GM12874 (cell line): Measurements from ENCODE around the gene SCUBE1.
A peak's percentile ranks its signal among the peaks of the same experiment; 100 is the strongest.

Source experiments
- TF ChIP-seq, protein P1 (sequence below): IDR thresholded peaks from 2 replicates; pipeline ENCODE4 v1.5.1; 2011; ENCODE audit warnings: low read depth, mild to moderate bottlenecking, control low read depth, low read length, moderate library complexity; ENCODE audit not compliant: insufficient read depth

Gene SCUBE1

DNA sequence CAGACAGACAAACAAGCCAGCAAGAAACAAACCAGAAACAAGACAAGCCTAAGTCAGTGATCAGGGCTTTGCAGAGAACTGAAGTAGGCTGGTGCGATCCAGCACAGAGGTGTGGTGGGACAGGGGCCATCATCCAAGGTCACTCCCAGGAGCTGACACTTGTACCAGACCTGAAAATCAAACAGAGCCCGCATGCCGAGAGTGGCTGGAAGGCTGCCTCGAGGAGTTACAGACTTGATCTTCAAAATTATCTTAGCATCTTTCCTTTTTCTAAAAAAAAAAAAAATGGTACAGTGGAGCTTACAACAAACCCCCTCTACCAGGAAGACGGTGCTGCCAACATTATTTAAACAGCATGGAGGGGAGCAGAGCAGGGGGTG, 8.8 kb upstream of the SCUBE1 start:
- TF ChIP-seq, protein P1, sequence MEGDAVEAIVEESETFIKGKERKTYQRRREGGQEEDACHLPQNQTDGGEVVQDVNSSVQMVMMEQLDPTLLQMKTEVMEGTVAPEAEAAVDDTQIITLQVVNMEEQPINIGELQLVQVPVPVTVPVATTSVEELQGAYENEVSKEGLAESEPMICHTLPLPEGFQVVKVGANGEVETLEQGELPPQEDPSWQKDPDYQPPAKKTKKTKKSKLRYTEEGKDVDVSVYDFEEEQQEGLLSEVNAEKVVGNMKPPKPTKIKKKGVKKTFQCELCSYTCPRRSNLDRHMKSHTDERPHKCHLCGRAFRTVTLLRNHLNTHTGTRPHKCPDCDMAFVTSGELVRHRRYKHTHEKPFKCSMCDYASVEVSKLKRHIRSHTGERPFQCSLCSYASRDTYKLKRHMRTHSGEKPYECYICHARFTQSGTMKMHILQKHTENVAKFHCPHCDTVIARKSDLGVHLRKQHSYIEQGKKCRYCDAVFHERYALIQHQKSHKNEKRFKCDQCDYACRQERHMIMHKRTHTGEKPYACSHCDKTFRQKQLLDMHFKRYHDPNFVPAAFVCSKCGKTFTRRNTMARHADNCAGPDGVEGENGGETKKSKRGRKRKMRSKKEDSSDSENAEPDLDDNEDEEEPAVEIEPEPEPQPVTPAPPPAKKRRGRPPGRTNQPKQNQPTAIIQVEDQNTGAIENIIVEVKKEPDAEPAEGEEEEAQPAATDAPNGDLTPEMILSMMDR: no peak

DNA sequence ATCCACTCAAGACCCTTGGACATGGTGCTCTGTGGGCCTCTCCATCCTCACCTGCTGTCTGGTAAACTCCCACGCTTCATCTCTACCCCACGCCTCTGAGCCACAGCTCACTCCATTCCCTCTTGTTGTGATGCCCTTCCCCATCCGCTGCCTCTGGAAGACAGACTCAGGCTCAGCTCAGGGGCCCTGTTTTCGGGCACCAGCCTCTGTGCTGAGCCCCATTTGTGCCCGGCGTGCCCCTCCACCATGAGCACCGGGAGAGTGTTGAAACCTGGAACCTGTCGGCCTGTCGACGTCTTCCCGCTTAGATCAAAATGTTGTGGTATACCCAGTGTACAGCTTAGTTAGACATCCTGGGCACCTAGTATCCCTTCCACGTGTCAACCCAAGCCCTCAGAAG, 6.5 kb upstream of the SCUBE1 start:
- TF ChIP-seq, protein P1: no peak

DNA sequence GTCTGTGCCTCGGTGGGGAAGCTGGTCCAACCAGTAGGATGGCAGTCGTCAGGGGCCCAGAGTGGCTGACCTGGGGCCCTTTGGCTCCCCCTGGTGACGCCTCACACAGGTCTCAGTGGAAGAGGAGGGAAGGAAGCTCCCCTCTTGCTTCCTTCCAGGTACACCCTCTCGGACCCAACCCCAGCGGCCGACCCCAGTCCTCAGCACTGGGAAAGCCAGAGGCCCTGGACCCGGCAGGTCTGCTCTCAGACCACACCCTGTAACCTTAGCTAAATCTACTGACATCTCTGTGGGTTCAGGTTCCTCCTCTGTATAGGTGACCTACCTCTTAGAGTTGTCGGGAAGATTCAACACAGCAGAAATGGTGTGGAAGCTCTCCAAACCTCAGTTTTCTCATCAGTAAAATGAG, 3.4 kb upstream of the SCUBE1 start:
- TF ChIP-seq, protein P1: peak; percentile 83

DNA sequence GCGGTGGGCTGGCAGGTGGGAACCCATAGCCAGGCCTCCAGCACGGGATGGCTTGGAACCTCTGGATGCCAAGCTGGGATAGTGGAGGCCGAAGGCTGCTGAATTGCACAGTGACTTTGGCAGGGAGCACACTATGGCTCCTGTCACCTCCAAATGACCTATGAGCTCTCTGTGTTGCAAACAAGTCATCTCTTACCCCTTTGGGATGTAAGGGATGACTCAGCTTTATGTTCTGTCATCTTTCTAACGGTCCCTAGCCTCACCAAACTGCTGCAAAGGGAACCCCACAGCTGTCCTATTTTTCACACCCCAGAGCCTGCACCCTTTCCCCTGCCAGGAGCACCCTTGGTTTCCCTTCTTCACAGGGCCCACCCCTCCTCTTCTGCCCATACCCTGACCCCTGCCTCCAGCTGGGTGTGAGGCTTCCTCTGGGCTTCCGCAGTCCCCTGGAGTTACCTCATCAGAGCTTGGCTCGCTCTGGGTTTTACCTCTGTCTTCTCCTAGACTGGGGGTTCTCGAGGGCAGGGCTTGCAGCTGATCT, 2.7 kb upstream of the SCUBE1 start:
- TF ChIP-seq, protein P1: no peak

DNA sequence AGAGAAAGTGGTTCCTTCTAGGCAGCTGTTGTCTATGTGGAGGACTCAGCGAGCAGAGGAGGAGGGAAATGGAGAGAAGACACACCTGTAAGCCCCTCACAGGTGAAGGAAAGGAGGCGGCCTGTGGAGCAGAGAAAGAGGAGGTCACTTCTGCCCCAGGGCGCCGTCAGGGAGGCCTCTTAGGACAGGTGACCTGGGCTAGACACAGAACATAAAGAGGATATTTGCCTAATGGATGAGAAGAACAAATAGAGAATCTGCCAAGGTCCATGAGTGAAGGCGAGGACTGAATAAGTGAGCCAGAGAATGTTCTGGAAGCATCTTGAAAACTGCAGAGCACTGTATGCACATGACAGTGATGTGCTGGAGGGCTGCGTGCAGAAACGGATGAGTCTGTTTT, 2.2 kb upstream of the SCUBE1 start:
- TF ChIP-seq, protein P1: no peak

DNA sequence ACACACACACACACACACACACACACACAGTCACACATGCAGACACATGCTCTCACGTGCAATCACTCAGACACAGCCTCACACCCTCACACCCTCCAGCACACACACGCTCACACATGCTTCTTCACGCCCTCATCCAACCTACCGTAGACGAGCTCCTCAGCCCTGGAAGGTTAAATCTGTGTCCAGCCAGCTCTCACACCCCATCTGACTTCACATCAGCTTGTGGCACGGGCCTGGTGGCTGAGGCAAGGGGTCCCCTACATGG, 1.3 kb upstream of the SCUBE1 start:
- TF ChIP-seq, protein P1: no peak

DNA sequence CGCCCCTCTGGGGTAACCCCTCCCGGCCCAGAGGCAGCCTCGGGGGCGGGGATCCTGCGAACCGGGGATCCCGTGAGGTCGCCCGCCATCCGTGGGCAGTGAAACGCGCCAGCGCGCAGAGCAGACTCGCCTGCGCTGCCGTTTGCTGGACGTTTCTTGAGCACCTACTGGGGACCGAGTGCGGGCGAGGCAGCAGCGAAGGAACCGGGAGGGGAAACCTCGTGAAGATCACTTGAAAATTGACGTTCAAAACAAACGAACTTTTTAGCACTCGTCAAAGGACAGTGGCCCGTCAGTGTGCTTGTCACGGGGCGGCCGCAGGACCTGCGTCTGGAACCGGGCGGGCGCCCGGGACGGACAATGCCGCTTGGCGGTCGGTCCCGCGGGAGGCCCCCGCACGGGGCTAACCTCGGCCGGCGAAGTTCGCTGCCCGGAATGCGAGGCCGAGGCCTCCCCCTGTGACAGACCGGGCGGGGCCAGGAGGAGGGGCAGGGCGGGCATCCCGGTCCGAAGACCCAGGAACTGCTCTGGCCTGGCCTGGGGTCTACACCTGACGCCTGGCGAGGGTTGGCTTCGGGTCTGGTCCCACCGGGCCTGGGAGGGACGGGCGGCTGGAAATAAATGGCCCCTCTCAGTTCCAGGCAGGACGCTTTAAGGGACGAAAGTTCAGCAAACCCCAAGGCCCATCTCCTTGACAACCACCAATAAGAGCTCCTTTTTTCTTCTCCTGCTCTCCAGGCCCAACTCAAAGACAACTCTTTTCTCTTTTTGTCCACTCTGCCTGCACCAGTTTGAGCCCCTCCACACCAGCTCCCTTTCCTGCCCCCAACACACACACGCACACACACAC, 723 bp upstream of the SCUBE1 start:
- TF ChIP-seq, protein P1: no peak
